Activated T-helper 17 cell treated with anti-CD3 and anti-CD28 coated beads, Interleukin-2, amount 50 U/mL, for 72 hours (primary cell): Measurements from ENCODE around the gene KAT5. TPM values are rescaled to one million over a fixed set of nuclear protein-coding genes. Genes with fewer than 3 reads are reported as not detected.
"Not testable (repeated sequence)": the region's sequence is repeated elsewhere in the genome, so short reads cannot be mapped to it uniquely, and the experiment has no call there.

ENCODE experiments used
- ATAC-seq: fragments of 150-1000 bp; cut with Tn5 transposase; replicated peaks from 2 replicates; pipeline ENCODE4 v1.10.0; 2021; ENCODE audit warnings: mild to moderate bottlenecking, moderate library complexity
- H3K27ac Mint-ChIP-seq: one replicate; pipeline ENCODE4 v1.8.0; 2022; ENCODE audit warnings: mixed read lengths
- H3K27me3 Mint-ChIP-seq: one replicate; pipeline ENCODE4 v1.8.0; 2022; ENCODE audit warnings: mixed read lengths
- H3K36me3 Mint-ChIP-seq: one replicate; pipeline ENCODE4 v1.8.0; 2022; ENCODE audit warnings: low read depth, mild to moderate bottlenecking, mixed read lengths
- H3K4me1 Mint-ChIP-seq: one replicate; pipeline ENCODE4 v1.8.0; 2022; ENCODE audit warnings: mixed read lengths
- H3K4me3 Mint-ChIP-seq: one replicate; pipeline ENCODE4 v1.8.0; 2022; ENCODE audit warnings: mild to moderate bottlenecking, mixed read lengths
- H3K9me3 Mint-ChIP-seq: one replicate; pipeline ENCODE4 v1.8.0; 2022; ENCODE audit warnings: mixed read lengths
- total RNA-seq, 2 donors: library from RNA; stranded (reverse); gene quantifications; one replicate each; pipeline ENCODE4 v1.2.3, GENCODE V29; 2022

The KAT5 gene
- total RNA-seq, 2 donors from 2014 or later, result 75.6 to 88.8 TPM

GRCh38 chr11:65718531-65718930, 6.5 kb downstream of the KAT5 start:
- peak overlapping the region; percentile 87 for H3K4me3 Mint-ChIP-seq
- no peak for ATAC-seq
- H3K4me1 Mint-ChIP-seq, result peaks cover 19% of the 10 kb centered on the region
- H3K9me3 Mint-ChIP-seq, result no peaks in the 10 kb centered on the region
- no peaks in the 10 kb centered on the region for H3K27me3 Mint-ChIP-seq
- H3K27ac Mint-ChIP-seq, result peak overlapping the region; percentile 87
- H3K36me3 Mint-ChIP-seq, result peaks cover 70% of the 10 kb centered on the region

- Mint-ChIP-seq H3K4me1 (peaks cover 19% of the 10 kb centered on the region), H3K9me3 (no peaks in the 10 kb centered on the region), H3K27ac (peak overlapping the region; percentile 87), H3K27me3 (no peaks in the 10 kb centered on the region), H3K4me3 (peak overlapping the region; percentile 87), H3K36me3 (peaks cover 65% of the 10 kb centered on the region)
- ATAC-seq, result no peak
Observed at GRCh38 chr11:65718964-65719492, 7.0 kb downstream of the KAT5 start.

- no peaks in the 10 kb centered on the region for H3K9me3 Mint-ChIP-seq
- ATAC-seq, result peak; percentile 13
- H3K36me3 Mint-ChIP-seq, result peaks cover 57% of the 10 kb centered on the region
- H3K4me3 Mint-ChIP-seq, result peak overlapping the region; percentile 87
- H3K4me1 Mint-ChIP-seq, result peaks cover 14% of the 10 kb centered on the region
- H3K27me3 Mint-ChIP-seq, result no peaks in the 10 kb centered on the region
- H3K27ac Mint-ChIP-seq, result peak overlapping the region; percentile 87
Observed at GRCh38 chr11:65719871-65720210, 7.8 kb downstream of the KAT5 start.

GRCh38 chr11:65720211-65720934, 8.3 kb downstream of the KAT5 start, which contains the start of gene RNASEH2C:
Gene RNASEH2C (minus strand): TSS chr11:65720798. CDS start chr11:65720758, 40 bp downstream.
- peak within 1 kb of the TSS; percentile 87 for H3K4me3 Mint-ChIP-seq

GRCh38 chr11:65722261-65722660, 10.2 kb downstream of the KAT5 start:
- peaks cover 32% of the 10 kb centered on the region for H3K36me3 Mint-ChIP-seq
- no peak for ATAC-seq
- H3K4me3 Mint-ChIP-seq, result peak overlapping the region; percentile 87
- peaks cover 7% of the 10 kb centered on the region for H3K4me1 Mint-ChIP-seq
- H3K27ac Mint-ChIP-seq, result no peak overlapping the region
- H3K27me3 Mint-ChIP-seq, result no peaks in the 10 kb centered on the region
- H3K9me3 Mint-ChIP-seq, result no peaks in the 10 kb centered on the region

More at GRCh38 chr11:65720211-65720934, 8.3 kb downstream of the KAT5 start, which contains the start of gene RNASEH2C:
- peak within 1 kb of the TSS; percentile 87 for H3K27ac Mint-ChIP-seq
- H3K27me3 Mint-ChIP-seq, result no peaks in the 10 kb centered on the region
- peaks cover 11% of the 10 kb centered on the region for H3K4me1 Mint-ChIP-seq
- H3K9me3 Mint-ChIP-seq, result no peaks in the 10 kb centered on the region
- H3K36me3 Mint-ChIP-seq, result peaks cover 51% of the 10 kb centered on the region
- peak; percentile 96 for ATAC-seq

GRCh38 chr11:65726660-65727059, 14.6 kb downstream of the KAT5 start:
- no peak for ATAC-seq
- Mint-ChIP-seq H3K36me3 (no peaks in the 10 kb centered on the region), H3K4me3 (no peak overlapping the region), H3K9me3 (no peaks in the 10 kb centered on the region), H3K4me1 (no peaks in the 10 kb centered on the region), H3K27ac (no peak overlapping the region), H3K27me3 (peaks cover under 1% of the 10 kb centered on the region)

GRCh38 chr11:65727865-65728264, 15.8 kb downstream of the KAT5 start:
- H3K4me1 Mint-ChIP-seq, result no peaks in the 10 kb centered on the region
- no peak overlapping the region for H3K27ac Mint-ChIP-seq
- no peaks in the 10 kb centered on the region for H3K36me3 Mint-ChIP-seq
- no peak for ATAC-seq
- no peak overlapping the region for H3K4me3 Mint-ChIP-seq
- no peaks in the 10 kb centered on the region for H3K9me3 Mint-ChIP-seq
- peaks cover 6% of the 10 kb centered on the region for H3K27me3 Mint-ChIP-seq

GRCh38 chr11:65730461-65730860, 18.4 kb downstream of the KAT5 start:
- Mint-ChIP-seq H3K27me3 (peaks cover 8% of the 10 kb centered on the region), H3K4me1 (no peaks in the 10 kb centered on the region), H3K9me3 (no peaks in the 10 kb centered on the region), H3K36me3 (no peaks in the 10 kb centered on the region), H3K4me3 (no peak overlapping the region), H3K27ac (no peak overlapping the region)
- ATAC-seq, result no peak

GRCh38 chr11:65735111-65735510, 23.1 kb downstream of the KAT5 start:
- H3K27me3 Mint-ChIP-seq, H3K27ac Mint-ChIP-seq, H3K36me3 Mint-ChIP-seq, ATAC-seq, H3K9me3 Mint-ChIP-seq, H3K4me1 Mint-ChIP-seq, H3K4me3 Mint-ChIP-seq: not testable (repeated sequence)

- H3K4me3 Mint-ChIP-seq, result no peak overlapping the region
- peak; percentile 54 for ATAC-seq
- peaks cover 6% of the 10 kb centered on the region for H3K27me3 Mint-ChIP-seq
- H3K9me3 Mint-ChIP-seq, result no peaks in the 10 kb centered on the region
- H3K36me3 Mint-ChIP-seq, result no peaks in the 10 kb centered on the region
- H3K27ac Mint-ChIP-seq, result no peak overlapping the region
- no peaks in the 10 kb centered on the region for H3K4me1 Mint-ChIP-seq
Observed at GRCh38 chr11:65736810-65737209, 24.8 kb downstream of the KAT5 start.

- no peaks in the 10 kb centered on the region for H3K36me3 Mint-ChIP-seq
- no peaks in the 10 kb centered on the region for H3K27me3 Mint-ChIP-seq
- H3K27ac Mint-ChIP-seq, result no peak overlapping the region
- H3K4me3 Mint-ChIP-seq, result no peak overlapping the region
- no peak for ATAC-seq
- no peaks in the 10 kb centered on the region for H3K9me3 Mint-ChIP-seq
- H3K4me1 Mint-ChIP-seq, result no peaks in the 10 kb centered on the region
Observed at GRCh38 chr11:65739022-65739421, 27.0 kb downstream of the KAT5 start.

GRCh38 chr11:65741185-65741584, 29.1 kb downstream of the KAT5 start:
- H3K36me3 Mint-ChIP-seq, result no peaks in the 10 kb centered on the region
- no peak overlapping the region for H3K27ac Mint-ChIP-seq
- H3K27me3 Mint-ChIP-seq, result no peaks in the 10 kb centered on the region
- H3K4me3 Mint-ChIP-seq, result no peak overlapping the region
- no peaks in the 10 kb centered on the region for H3K9me3 Mint-ChIP-seq
- no peaks in the 10 kb centered on the region for H3K4me1 Mint-ChIP-seq
- ATAC-seq, result no peak

- Mint-ChIP-seq H3K36me3 (no peaks in the 10 kb centered on the region), H3K27me3 (peaks cover 3% of the 10 kb centered on the region), H3K4me1 (no peaks in the 10 kb centered on the region), H3K4me3 (no peak overlapping the region), H3K9me3 (no peaks in the 10 kb centered on the region), H3K27ac (no peak overlapping the region)
- ATAC-seq, result no peak
Observed at GRCh38 chr11:65742353-65742752, 30.3 kb downstream of the KAT5 start.

GRCh38 chr11:65743681-65744025, 31.6 kb downstream of the KAT5 start:
- no peaks in the 10 kb centered on the region for H3K9me3 Mint-ChIP-seq
- no peak for ATAC-seq
- H3K4me1 Mint-ChIP-seq, result no peaks in the 10 kb centered on the region
- H3K27me3 Mint-ChIP-seq, result peaks cover 3% of the 10 kb centered on the region
- no peak overlapping the region for H3K4me3 Mint-ChIP-seq
- no peak overlapping the region for H3K27ac Mint-ChIP-seq
- no peaks in the 10 kb centered on the region for H3K36me3 Mint-ChIP-seq

- Mint-ChIP-seq H3K4me3 (no peak overlapping the region), H3K27me3 (peaks cover 3% of the 10 kb centered on the region), H3K9me3 (no peaks in the 10 kb centered on the region)
Observed at GRCh38 chr11:65744026-65744698, 32.1 kb downstream of the KAT5 start.

More at GRCh38 chr11:65744026-65744698, 32.1 kb downstream of the KAT5 start:
- H3K4me1 Mint-ChIP-seq, result no peaks in the 10 kb centered on the region
- H3K36me3 Mint-ChIP-seq, result no peaks in the 10 kb centered on the region
- H3K27ac Mint-ChIP-seq, result no peak overlapping the region
- peak; percentile 79 for ATAC-seq
